Activated B cell treated with CpG ODN at 0.5 μM for 24 hours (primary cell): ENCODE results near the gene NME4. TPM values are rescaled to one million over a fixed set of nuclear protein-coding genes. Genes with fewer than 3 reads are reported as not detected.
"Not testable (repeated sequence)": the region's sequence is repeated elsewhere in the genome, so short reads cannot be mapped to it uniquely, and the experiment has no call there.

Experiments
- ATAC-seq: fragments of 200-7000 bp; cut with Tn5 transposase; one replicate; pipeline ENCODE4 v1.10.0; 2021; ENCODE audit warnings: low read depth, mild to moderate bottlenecking, moderate library complexity
- CTCF ChIA-PET: fragments of 350-600 bp; sonication (Branson Sonifier 250); formaldehyde crosslinking; loops from one replicate; lab custom pipeline; 2021; ENCODE audit warnings: antibody characterized with exemption; lab: Charles Lee
- POLR2A ChIA-PET: fragments of 350-600 bp; sonication (Branson Sonifier 250); formaldehyde crosslinking; loops from one replicate; lab custom pipeline; 2021; ENCODE audit warnings: antibody characterized with exemption; lab: Charles Lee
- DNase-seq: peaks from one replicate; pipeline ENCODE4 v3.0.0; 2022
- H3K27ac Mint-ChIP-seq: one replicate; pipeline ENCODE4 v1.8.0; 2020; ENCODE audit warnings: mixed read lengths
- H3K27me3 Mint-ChIP-seq: one replicate; pipeline ENCODE4 v1.8.0; 2021; ENCODE audit warnings: mixed read lengths
- H3K36me3 Mint-ChIP-seq: one replicate; pipeline ENCODE4 v1.8.0; 2021; ENCODE audit warnings: low read depth, mixed read lengths
- H3K4me1 Mint-ChIP-seq: one replicate; pipeline ENCODE4 v1.8.0; 2021; ENCODE audit warnings: mixed read lengths
- H3K4me3 Mint-ChIP-seq: one replicate; pipeline ENCODE4 v1.8.0; 2020; ENCODE audit warnings: mild to moderate bottlenecking, mixed read lengths
- H3K9me3 Mint-ChIP-seq: one replicate; pipeline ENCODE4 v1.8.0; 2020; ENCODE audit warnings: mixed read lengths
- CTCF ChIP-seq: fragments of 200-600 bp; IDR thresholded peaks from one replicate; pipeline ENCODE4 v1.8.0; 2022; ENCODE audit warnings: antibody characterized with exemption, mild to moderate bottlenecking
- intact Hi-C: fragments of 100-400 bp; cut with micrococcal nuclease; formaldehyde crosslinking; loops from one replicate; pipeline ENCODE4 v1.15.1; 2024
- total RNA-seq: library from RNA; stranded (reverse); gene quantifications from 2 replicates; pipeline ENCODE4 v1.2.3, GENCODE V29; 2022

Gene NME4
- total RNA-seq, 1 donor from 2014 or later = 29.9 TPM

GRCh38 chr16:414395-415169 is 17.6 kb downstream of the NME4 start:
- POLR2A ChIA-PET = no interaction called here
- CTCF ChIA-PET = no interaction called here
- TF ChIP-seq CTCF = no peak
- Mint-ChIP-seq H3K4me1 (no peaks in the 10 kb centered on the region), H3K27me3 (no peaks in the 10 kb centered on the region), H3K4me3 (no peak overlapping the region), H3K27ac (no peak overlapping the region), H3K9me3 (no peaks in the 10 kb centered on the region), H3K36me3 (no peaks in the 10 kb centered on the region)
- DNase-seq = no peak
- ATAC-seq = no peak
- intact Hi-C loops = no loop called here

- H3K4me3 Mint-ChIP-seq, intact Hi-C loops, POLR2A ChIA-PET, H3K27me3 Mint-ChIP-seq, H3K36me3 Mint-ChIP-seq, ATAC-seq, H3K27ac Mint-ChIP-seq, H3K4me1 Mint-ChIP-seq, DNase-seq, CTCF ChIA-PET, H3K9me3 Mint-ChIP-seq: not testable (repeated sequence)
Measured at GRCh38 chr16:415170-415498, 18.1 kb downstream of the NME4 start.

- H3K4me3 Mint-ChIP-seq, DNase-seq, H3K27ac Mint-ChIP-seq, intact Hi-C loops, ATAC-seq, CTCF ChIA-PET, POLR2A ChIA-PET, H3K36me3 Mint-ChIP-seq, H3K27me3 Mint-ChIP-seq, H3K9me3 Mint-ChIP-seq: not testable (repeated sequence)
- H3K4me1 Mint-ChIP-seq = peaks cover 15% of the 10 kb centered on the region
Measured at GRCh38 chr16:422179-422578, 25.2 kb downstream of the NME4 start.

GRCh38 chr16:424033-424622 is 27.1 kb downstream of the NME4 start:
- peaks cover 30% of the 10 kb centered on the region for H3K4me1 Mint-ChIP-seq
- intact Hi-C loops = no loop called here
- H3K27ac Mint-ChIP-seq = peak overlapping the region; percentile 56
- H3K9me3 Mint-ChIP-seq = no peaks in the 10 kb centered on the region
- ChIA-PET CTCF (no interaction called here), POLR2A (interaction anchor here (2.1 kb wide), 1 partner anchor 22 kb away, joined by 10 read pairs; the partner anchor contains the start of gene DECR2)
- peaks cover 5% of the 10 kb centered on the region for H3K36me3 Mint-ChIP-seq
- ATAC-seq (no peak), DNase-seq (no peak)
- no peaks in the 10 kb centered on the region for H3K27me3 Mint-ChIP-seq
- TF ChIP-seq CTCF = no peak
- H3K4me3 Mint-ChIP-seq = peak overlapping the region; percentile 89

- ChIA-PET POLR2A (interaction anchor here (0.7 to 2.1 kb wide), 3 partner anchors 23 to 72 kb away, joined by 3 to 10 read pairs (median 5); partner anchors contain the start of genes AXIN1 and DECR2), CTCF (interaction anchor here (2.2 kb wide), 1 partner anchor 23 kb away, joined by 7 read pairs; the partner anchor contains the start of gene DECR2)
- Mint-ChIP-seq H3K4me3 (peak overlapping the region; percentile 89), H3K4me1 (peaks cover 30% of the 10 kb centered on the region), H3K27me3 (no peaks in the 10 kb centered on the region), H3K27ac (peak overlapping the region; percentile 56), H3K9me3 (no peaks in the 10 kb centered on the region), H3K36me3 (peaks cover 5% of the 10 kb centered on the region)
- ATAC-seq = no peak
- TF ChIP-seq CTCF = no peak
- no peak for DNase-seq
- intact Hi-C loops = loop anchor here (1.0 kb wide), 4 partner anchors 22 to 103 kb away; partner anchors contain the start of genes AXIN1 and CAPN15
Measured at GRCh38 chr16:424623-425081, 27.7 kb downstream of the NME4 start.
